Measurements from ENCODE around the gene CFAP90.
A peak's percentile ranks its signal among the peaks of the same experiment; 100 is the strongest.

CFAP90 gene

DNA sequence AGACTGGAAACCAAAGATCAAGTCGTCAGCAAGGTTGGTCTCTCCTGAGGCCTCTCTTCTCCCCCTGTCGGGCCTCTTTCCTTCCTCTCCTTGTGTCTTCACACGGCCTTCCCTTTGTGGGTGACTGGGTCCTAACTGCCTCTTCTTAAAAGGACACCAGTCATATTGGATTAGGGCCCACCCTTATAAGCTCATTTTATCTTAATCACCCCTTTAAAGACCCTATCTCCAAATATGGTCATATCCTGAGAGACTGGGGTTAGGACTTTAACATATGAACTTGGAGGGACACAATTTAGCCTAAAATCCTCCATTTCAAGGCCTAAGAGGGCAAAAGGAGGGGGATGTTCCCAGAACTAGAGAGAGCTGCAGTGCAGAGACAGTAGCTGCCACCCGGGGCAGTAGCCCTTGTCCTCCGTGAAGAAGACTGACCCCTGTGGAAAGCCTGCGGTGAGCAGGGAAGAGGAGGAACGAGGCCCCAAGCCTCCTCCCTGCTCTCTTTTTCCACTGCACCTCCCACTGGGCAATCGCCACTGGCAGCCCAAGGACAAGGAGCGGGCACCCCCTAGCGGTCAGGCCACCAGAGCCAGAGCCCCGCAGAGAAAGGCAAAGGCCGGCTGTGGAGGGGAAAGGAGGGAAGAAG, 34.9 kb downstream of the CFAP90 start:
- peak; percentile 67 for DNase-seq

DNA sequence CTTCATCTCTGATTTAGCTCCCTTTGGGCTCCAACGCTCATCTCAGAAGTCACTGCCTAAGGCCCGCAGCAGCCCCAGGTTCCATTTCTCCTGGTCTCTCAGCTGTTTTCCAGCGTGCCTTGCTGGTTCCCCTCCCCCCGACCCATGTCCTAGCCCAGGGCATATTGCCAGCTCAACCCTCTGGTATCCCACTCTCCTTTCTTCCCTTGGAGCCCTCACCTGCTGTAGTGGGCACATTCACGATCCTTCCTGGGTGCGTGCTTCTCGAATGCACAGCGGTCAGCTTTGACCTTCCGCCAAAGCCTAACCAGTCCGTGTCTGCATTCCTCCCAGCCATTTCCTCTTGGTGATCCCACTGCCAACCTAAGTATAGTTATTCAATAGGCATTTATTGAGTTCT, 36.1 kb downstream of the CFAP90 start:
- DNase-seq = no peak

DNA sequence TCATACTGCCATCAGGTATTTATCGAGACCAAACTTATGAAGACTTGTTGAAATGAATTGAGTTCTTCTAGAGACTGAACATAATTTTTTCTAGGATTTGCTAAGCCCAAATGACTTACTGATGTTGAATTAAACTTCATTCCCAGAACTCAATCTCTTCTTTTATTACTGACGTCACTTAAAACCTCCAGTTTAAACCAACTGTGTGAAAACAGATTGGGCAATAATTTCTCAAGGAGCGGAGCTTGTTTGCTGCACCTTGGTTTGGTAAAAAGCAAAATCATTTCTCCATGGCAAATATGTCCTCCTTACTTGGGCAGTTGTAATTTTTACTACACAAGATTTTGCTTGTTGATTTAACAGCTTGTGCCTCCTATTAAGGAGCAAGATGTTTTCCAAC, 37.4 kb downstream of the CFAP90 start:
- DNase-seq = no peak

DNA sequence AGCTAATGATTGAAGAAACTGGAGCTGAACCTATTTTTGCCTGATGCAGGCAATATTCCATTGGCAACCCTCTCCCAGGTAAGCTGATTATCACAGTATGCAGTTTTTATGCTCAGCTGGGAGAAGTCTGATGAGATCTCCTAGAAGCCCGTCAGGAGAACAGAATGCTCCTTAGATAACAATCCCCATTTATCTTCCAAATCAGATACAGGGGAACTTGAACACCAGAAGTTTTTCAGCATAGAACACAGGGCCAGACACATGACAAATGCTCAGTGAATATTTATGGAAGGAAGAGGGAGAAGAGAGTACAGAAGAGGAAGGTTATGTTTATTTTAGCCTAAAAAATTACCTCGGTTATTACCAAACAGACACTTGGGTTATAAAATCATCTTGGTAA, 37.9 kb downstream of the CFAP90 start:
- DNase-seq = no peak

DNA sequence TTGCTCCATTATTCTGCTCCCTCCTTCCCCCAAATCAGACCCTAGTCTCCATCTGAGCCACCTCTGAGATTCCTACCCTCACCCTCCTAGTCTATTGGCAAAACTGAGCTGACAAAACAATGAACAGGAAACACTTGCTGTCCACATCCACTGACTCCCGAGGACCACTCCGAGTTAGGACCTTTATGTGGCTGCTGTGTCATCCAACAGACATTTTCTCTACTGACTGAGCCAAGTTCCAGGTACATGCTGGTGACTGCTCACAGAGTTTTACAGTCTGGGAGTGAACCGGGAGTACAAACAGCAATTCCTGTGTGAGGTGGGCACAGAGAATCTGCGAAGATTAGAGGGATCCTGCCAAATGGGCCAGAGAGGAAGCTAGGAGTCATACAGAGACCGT, 39.2 kb downstream of the CFAP90 start:
- DNase-seq = no peak

DNA sequence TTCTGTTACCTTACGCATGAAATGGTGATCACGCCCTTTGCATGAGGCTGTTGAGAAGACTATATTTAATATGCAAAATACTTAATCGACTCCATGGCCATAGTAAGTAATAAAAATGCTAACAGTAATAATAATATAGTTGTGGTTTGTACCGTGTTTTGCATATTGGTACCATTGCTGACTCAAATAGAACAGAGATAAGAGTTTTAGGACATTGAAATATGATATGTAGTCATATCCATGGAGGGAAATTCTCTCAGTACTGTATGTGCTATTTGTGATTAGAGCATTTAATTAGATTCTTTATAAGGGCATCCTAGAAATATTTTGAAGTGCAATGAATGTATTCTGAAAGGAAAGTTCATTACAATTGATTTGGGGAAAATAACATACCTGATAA, 41.9 kb downstream of the CFAP90 start:
- DNase-seq = no peak

DNA sequence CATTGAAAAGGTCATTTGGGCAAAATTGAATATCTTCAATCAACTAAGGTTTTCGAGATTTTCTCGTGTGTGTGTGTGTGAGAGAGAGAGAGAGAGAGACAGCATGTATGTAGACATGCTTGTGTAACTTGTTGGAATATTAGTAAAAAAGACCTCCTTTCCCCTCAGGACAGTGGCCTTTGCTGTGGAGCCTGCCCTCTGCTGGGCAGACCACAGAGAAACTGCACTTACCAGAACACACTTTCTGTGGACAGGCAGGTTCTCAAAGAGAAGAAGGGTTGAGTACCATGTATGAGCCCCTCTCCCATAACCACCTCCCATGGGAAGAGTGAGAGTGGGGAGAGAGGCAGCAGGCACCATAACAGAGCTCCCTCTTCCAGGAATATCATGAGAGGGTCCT, 45.6 kb downstream of the CFAP90 start:
- no peak for DNase-seq

DNA sequence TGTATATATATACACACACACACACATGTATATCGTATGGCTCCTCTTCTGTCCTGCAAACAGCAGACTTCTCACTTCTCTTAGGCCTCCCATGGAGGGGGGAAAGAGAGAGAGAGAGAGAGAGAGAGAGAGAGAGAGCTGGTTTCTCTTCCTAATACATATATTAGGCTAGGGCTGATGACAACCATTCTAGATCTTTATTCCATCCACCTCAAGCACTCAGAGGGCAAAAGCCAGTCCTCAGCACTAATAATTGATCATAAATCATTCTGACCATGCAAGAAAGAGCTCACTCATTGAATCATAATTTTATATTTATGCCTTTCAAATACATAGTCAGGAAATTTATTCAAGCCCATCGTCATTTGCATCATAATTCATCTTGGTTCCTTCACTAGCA, 47.0 kb downstream of the CFAP90 start:
- no peak for DNase-seq

DNA sequence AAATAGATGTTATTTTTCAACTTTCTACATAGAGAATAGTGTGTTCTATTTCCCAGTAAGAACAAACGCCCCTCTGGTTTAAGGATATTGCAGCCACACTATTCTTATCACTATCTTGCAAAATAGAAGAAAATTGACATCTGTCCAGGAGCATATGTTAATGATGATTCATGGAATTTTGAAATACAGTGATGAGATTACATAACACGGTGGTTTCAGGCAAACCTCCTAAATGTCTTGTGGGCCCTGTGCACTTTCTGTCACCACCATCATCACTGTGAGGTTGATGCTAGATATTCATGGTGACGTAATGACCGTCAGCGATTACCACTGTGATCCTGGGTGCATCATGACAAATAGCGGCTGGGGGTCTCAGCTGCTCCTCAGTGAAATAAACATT, 48.1 kb downstream of the CFAP90 start:
- DNase-seq = no peak

DNA sequence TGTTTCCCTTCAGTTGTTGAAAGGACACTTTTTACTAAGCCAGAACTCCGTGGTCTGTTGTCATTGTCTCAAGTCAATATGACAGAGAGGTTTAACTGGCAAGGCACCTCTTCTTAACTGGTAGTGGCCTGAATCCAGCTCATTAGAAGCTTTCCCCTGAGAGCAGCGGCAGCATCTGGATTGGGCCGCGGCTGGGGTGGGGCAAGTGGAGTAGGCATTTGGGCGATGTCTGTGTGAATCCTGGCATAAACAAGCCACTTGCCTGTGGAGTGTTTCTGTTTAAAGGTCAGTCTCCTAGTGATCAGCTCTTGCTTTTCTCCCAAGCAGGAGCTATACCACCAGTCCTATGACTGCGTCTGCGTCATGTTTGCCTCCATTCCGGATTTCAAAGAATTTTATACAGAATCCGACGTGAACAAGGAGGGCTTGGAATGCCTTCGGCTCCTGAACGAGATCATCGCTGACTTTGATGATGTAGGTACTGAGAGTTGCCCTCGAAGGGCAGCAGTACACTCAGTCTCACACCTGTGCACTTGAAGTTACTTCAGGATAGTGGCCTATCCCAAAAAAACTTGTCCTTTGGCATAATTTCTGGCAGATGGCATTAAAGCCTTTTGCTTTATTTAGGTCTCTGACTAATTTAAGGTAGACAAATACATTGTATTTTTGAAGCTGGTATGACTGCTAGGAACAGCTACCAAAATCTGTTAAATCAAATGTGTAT, 48.9 kb downstream of the CFAP90 start:
- no peak for DNase-seq

DNA sequence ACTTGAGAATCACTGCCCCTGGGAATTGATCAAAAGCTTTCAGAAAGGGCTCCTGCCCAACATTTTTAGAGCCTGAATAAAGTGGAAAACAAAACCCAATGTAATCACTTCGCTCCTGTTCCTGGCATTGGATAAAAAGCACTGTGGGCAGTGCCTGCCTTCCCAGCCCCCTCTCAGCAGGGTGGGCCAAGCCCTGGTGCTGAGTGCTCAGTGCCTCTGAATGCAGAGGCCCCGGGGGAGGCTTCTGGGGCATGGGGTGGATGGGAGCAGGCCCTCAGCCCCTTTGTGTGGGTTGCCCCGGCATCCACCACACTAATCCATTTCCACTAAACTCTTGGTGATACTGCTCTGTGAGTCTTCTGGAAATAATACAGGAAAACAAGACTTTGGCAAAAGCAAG, 55.6 kb downstream of the CFAP90 start:
- no peak for DNase-seq

DNA sequence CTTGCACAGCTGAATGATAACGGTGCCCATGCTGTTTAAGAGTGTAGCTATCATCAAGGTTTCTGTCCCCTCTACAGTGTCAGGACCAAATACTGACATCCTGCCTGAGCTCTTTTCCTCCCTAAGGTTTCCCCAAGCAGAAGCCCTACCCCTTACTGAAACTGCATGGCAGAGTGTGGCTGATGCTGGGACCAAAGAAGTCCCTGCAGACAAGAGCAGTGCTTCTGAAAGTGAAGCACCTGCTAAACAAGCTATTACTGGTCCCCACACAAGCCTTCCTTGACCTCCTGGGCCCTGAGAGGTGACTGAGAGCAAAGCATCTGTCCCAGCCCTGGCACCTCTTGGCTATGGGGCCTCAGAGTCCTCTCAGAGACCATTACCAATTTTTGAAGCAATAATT, 56.1 kb downstream of the CFAP90 start:
- DNase-seq = no peak

DNA sequence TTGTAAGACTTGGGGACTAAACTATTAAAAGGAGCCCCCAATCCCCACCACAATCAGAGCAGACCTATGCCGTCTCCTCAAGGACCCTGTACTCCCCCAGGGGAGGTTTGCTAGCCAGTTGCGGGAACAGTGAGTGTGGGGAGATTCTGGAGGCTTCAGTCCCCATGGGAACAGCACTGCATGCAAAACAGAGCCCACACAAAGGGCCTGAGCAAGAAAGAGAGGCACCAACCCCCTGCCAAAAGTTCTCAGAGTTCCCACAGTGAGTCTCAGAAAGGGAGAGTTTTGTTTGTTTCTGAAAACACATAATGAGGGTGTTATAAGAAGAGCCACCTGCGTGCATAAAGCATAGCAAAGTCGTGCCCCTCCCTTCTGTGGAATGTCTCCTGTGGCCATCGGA, 56.6 kb downstream of the CFAP90 start:
- DNase-seq = no peak

DNA sequence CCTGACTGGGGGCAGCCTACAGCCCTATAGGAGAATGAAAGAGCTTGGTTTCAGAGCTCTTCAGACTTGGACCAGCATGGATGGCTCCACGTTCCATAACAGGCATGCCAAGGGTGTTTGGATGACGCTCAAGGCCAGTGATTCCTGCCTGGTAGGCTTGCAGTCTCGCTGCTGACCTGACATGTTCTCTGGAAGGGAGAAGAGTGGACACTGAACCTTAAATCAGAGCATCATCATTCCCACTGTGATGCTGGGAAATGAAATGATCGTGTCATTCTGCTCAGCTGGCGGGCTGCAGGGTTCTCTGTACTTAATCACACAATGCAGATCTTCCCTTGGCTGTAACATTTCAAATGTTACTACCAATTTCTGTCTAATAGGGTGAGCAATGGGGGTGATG, 57.0 kb downstream of the CFAP90 start:
- DNase-seq = no peak

DNA sequence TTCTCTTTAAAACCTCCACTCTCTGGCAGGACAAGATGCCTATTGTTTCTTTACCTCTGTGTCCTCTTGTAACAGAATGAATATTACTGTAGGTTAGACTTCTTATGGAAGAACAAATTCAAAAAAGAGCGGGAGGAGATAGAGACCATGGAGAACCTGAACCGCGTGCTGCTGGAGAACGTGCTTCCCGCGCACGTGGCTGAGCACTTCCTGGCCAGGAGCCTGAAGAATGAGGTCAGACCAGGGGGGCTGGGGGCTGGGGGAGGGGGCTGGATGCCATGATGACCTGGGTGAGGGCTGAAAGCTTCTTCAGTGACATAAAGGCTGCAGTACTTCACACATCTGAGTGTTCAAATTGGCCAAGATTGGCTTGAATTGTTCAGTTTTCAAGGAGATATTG, 61.4 kb downstream of the CFAP90 start:
- no peak for DNase-seq

DNA sequence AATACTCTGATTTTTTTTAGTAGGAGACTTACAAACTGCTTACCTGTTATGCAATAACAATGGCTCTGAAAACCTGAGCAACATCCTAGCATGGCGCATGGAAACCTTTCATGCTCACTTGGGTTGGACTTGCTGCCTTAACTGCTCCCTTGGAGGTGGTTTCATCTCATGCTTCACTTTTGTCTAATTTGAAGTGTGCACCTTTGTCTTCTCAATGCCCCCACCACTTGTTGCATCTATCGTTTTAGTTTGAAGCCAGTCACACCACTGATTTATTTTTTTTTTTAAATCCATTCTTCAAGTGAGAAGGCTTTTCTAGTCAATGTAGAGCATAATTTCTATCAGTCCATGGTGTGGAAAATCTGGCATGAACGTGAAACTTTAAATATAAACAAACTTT, 63.2 kb downstream of the CFAP90 start:
- DNase-seq = no peak

DNA sequence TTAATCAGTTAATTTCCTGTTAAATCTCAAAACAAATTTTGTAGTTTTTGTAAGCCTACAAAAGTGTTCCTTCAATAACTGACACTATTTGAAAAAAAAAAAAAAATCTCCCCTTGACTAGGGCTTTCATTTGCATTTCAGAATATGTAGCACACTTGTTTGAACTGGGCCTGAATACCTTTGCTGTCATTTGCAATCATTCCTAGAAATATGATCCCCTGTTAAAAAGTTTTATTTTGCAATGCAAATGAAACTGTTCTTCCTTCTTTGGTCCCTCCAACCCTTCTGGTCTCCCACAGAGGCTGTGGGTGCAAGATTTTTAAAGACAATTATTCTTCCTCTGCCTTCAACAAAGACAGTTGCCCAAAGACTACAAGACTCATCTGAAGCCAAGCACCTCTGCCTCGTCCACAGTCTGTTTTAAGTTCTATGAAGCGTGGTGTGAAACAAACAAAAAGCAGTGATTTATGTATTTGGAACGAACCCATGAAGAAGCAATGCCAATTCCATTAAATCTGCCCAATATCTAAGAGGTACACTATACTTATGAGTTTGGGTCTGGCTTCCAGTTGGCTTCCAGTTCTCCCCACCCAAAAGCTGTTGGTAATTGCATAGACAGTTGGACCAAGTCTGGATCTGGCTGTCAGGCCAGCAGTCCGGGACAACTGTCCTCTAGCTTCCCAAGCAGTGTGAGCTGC, 66.1 kb downstream of the CFAP90 start:
- no peak for DNase-seq

DNA sequence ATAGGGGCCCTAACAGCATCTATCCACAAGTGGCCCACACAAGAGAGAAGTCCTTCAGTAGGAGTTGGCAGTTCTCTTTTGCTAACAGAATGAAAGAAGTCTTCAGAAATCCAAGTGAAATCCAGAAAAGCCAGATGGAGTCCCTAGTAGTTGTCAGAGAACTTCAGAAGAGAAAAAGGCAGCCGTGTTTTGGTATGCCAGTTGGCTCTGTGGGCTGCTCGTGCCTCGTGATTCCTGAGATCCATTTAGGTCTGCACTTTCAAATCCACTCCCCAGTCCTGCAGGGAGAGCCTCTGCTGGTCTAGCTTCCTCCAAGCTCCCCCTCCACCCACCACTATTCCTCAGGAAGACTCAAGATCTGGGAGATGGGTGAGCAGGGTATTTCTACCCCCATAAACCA, 69.0 kb downstream of the CFAP90 start:
- no peak for DNase-seq
